ENCODE data around the gene BANP. TPM values are rescaled to one million over a fixed set of nuclear protein-coding genes. Genes with fewer than 3 reads are reported as not detected.

BANP gene
- total and polyA plus RNA-seq, 2 experiments from 2014 or later = 22.8 to 23.8 TPM

GRCh38 chr16:88070989-88071625 lies 119.9 kb downstream of the BANP start:
- Histone ChIP-seq H3K9me3 (ENCODE audit: low read depth) (no peaks in the 10 kb centered on the region), H3K79me2 (no peaks in the 10 kb centered on the region), H3K27ac (no peak overlapping the region), H3K4me1 (ENCODE audit: insufficient read depth) (no peaks in the 10 kb centered on the region), H4K20me1 (ENCODE audit: insufficient read depth, poor library complexity, severe bottlenecking) (no peaks in the 10 kb centered on the region), H3K4me2 (no peak overlapping the region), H2AFZ (no peak overlapping the region), H3K27me3 (no peaks in the 10 kb centered on the region), H3K9me2 (replicated peaks; ENCODE audit: insufficient read depth) (no peaks in the 10 kb centered on the region), H3K4me3 (no peak overlapping the region), H3K36me3 (replicated peaks; ENCODE audit: insufficient read depth, low read depth) (no peaks in the 10 kb centered on the region)
- TF ChIP-seq EZH2phosphoT487 (IDR thresholded peaks at IDR 0.05; ENCODE audit: low read depth, severe bottlenecking, unreplicated experiment) (no peak), CTCF (IDR thresholded peaks at IDR 0.05; ENCODE audit: poor library complexity) (no peak), EZH2 (IDR thresholded peaks at IDR 0.05; ENCODE audit: borderline replicate concordance) (no peak)
- no peak for DNase-seq (ENCODE audit: low spot score)
- WGBS (ENCODE audit: low lambda C conversion rate, missing lambda C conversion rate) = 96% methylated on average over 23 of the region's 23 CpGs

- Histone ChIP-seq H3K27me3 (no peaks in the 10 kb centered on the region), H3K79me2 (no peaks in the 10 kb centered on the region), H4K20me1 (ENCODE audit: insufficient read depth, poor library complexity, severe bottlenecking) (no peaks in the 10 kb centered on the region), H3K9me2 (replicated peaks; ENCODE audit: insufficient read depth) (no peaks in the 10 kb centered on the region), H3K27ac (no peak overlapping the region), H3K4me1 (ENCODE audit: insufficient read depth) (no peaks in the 10 kb centered on the region), H3K36me3 (replicated peaks; ENCODE audit: insufficient read depth, low read depth) (no peaks in the 10 kb centered on the region), H3K4me3 (no peak overlapping the region), H3K4me2 (no peak overlapping the region), H2AFZ (no peak overlapping the region), H3K9me3 (ENCODE audit: low read depth) (no peaks in the 10 kb centered on the region)
- DNase-seq (ENCODE audit: low spot score) = no peak
- WGBS (ENCODE audit: low lambda C conversion rate, missing lambda C conversion rate) = 95% methylated on average over 32 of the region's 33 CpGs
- TF ChIP-seq CTCF (IDR thresholded peaks at IDR 0.05; ENCODE audit: poor library complexity) = no peak
- no peak for TF ChIP-seq EZH2phosphoT487 (IDR thresholded peaks at IDR 0.05; ENCODE audit: low read depth, severe bottlenecking, unreplicated experiment)
- no peak for TF ChIP-seq EZH2 (IDR thresholded peaks at IDR 0.05; ENCODE audit: borderline replicate concordance)
These were observed 120.7 kb downstream of the BANP start for GRCh38 chr16:88071908-88072307.

GRCh38 chr16:88072571-88073001 lies 121.4 kb downstream of the BANP start:
- H3K27me3 ChIP-seq = no peaks in the 10 kb centered on the region
- H3K4me1 ChIP-seq (ENCODE audit: insufficient read depth) = no peaks in the 10 kb centered on the region
- no peaks in the 10 kb centered on the region for H3K36me3 ChIP-seq (replicated peaks; ENCODE audit: insufficient read depth, low read depth)
- H3K9me2 ChIP-seq (replicated peaks; ENCODE audit: insufficient read depth) = no peaks in the 10 kb centered on the region
- H2AFZ ChIP-seq = no peak overlapping the region
- no peak overlapping the region for H3K27ac ChIP-seq
- H3K79me2 ChIP-seq = no peaks in the 10 kb centered on the region
- TF ChIP-seq CTCF (IDR thresholded peaks at IDR 0.05; ENCODE audit: poor library complexity) (no peak), EZH2phosphoT487 (IDR thresholded peaks at IDR 0.05; ENCODE audit: low read depth, severe bottlenecking, unreplicated experiment) (no peak), EZH2 (IDR thresholded peaks at IDR 0.05; ENCODE audit: borderline replicate concordance) (no peak)
- H4K20me1 ChIP-seq (ENCODE audit: insufficient read depth, poor library complexity, severe bottlenecking) = no peaks in the 10 kb centered on the region
- H3K9me3 ChIP-seq (ENCODE audit: low read depth) = no peaks in the 10 kb centered on the region
- 96% methylated on average over 23 of the region's 23 CpGs for WGBS (ENCODE audit: low lambda C conversion rate, missing lambda C conversion rate)
- H3K4me3 ChIP-seq = no peak overlapping the region
- no peak overlapping the region for H3K4me2 ChIP-seq
- no peak for DNase-seq (ENCODE audit: low spot score)
